ENCODE data around the gene TRPC5OS.

GRCh38 chrX:111850975-111851374, 25.0 kb upstream of the TRPC5OS start:
- TF ChIP-seq CTCF (IDR thresholded peaks at IDR 0.05; ENCODE audit: poor library complexity): no peak
- TF ChIP-seq EZH2 (IDR thresholded peaks at IDR 0.05; ENCODE audit: borderline replicate concordance): no peak

Data from hepatocyte (in vitro differentiated cells).